HepG2 (cell line): Measurements from ENCODE around the gene FBXO41. TPM values are rescaled to one million over a fixed set of nuclear protein-coding genes. Genes with fewer than 3 reads are reported as not detected.

Experiments used
- ARHGAP35 ChIP-seq: sonication (generic); formaldehyde crosslinking; IDR thresholded peaks from 2 replicates; pipeline ENCODE4 v1.9.0; 2022; ENCODE audit warnings: mild to moderate bottlenecking, inconsistent platforms, moderate library complexity, missing genetic modification reagents, borderline replicate concordance
- ELF1 ChIP-seq: sonication (generic); formaldehyde crosslinking; IDR thresholded peaks from 2 replicates; pipeline ENCODE4 v1.4.0; 2020; ENCODE audit warnings: missing genetic modification reagents
- FOXO4 ChIP-seq: sonication (generic); formaldehyde crosslinking; conservative IDR thresholded peaks from 2 replicates; pipeline ENCODE4 v1.8.1; 2023; ENCODE audit warnings: missing genetic modification reagents
- HMGXB4 ChIP-seq, 2 experiments: sonication (generic) in 1 of 2; formaldehyde crosslinking in 1 of 2; IDR thresholded peaks; 2 replicates each; pipeline versions ENCODE4 v1.4.0 to v1.6.1; 2018 to 2020; ENCODE audit warnings: missing genetic modification reagents in 2 of 2, borderline replicate concordance in 1 of 2, low read depth in 1 of 2, mild to moderate bottlenecking in 1 of 2, missing biosample characterization in 1 of 2
- KDM2A ChIP-seq: sonication (generic); formaldehyde crosslinking; IDR thresholded peaks from 2 replicates; pipeline ENCODE4 v1.4.0; 2020; ENCODE audit warnings: low read depth, missing genetic modification reagents, borderline replicate concordance
- KMT2A ChIP-seq: sonication (generic); formaldehyde crosslinking; IDR thresholded peaks from 2 replicates; pipeline ENCODE4 v1.4.0; 2020; ENCODE audit warnings: missing genetic modification reagents
- KMT2B ChIP-seq: IDR thresholded peaks from 2 replicates; pipeline ENCODE4 v1.6.1; 2016; ENCODE audit warnings: missing genetic modification reagents, missing compliant biosample characterization
- NFIC ChIP-seq: IDR thresholded peaks from 2 replicates; pipeline ENCODE4 v1.6.1; 2012; ENCODE audit warnings: mild to moderate bottlenecking, low read length, inconsistent platforms
- NFKB2 ChIP-seq: sonication (generic); formaldehyde crosslinking; IDR thresholded peaks from 2 replicates; pipeline ENCODE4 v1.4.0; 2020; ENCODE audit warnings: missing genetic modification reagents, borderline replicate concordance
- PHF21A ChIP-seq: sonication (generic); formaldehyde crosslinking; IDR thresholded peaks from 2 replicates; pipeline ENCODE4 v1.5.0; 2020; ENCODE audit warnings: mild to moderate bottlenecking, missing genetic modification reagents
- REPIN1 ChIP-seq: sonication (generic); formaldehyde crosslinking; IDR thresholded peaks from 2 replicates; pipeline ENCODE4 v1.8.0; 2022; ENCODE audit warnings: missing genetic modification reagents, low read depth, mild to moderate bottlenecking, borderline replicate concordance
- RXRA ChIP-seq: sonication (generic); formaldehyde crosslinking; IDR thresholded peaks from 2 replicates; pipeline ENCODE4 v1.5.1; 2020; ENCODE audit warnings: missing genetic modification reagents
- RXRB ChIP-seq: IDR thresholded peaks from 2 replicates; pipeline ENCODE4 v1.6.1; 2016; ENCODE audit warnings: borderline replicate concordance, missing genetic modification reagents, missing compliant biosample characterization
- SMC3 ChIP-seq: IDR thresholded peaks from 2 replicates; pipeline ENCODE4 v1.6.1; 2011; ENCODE audit warnings: low read length, improper control_type of control experiment
- SOX6 ChIP-seq, 2 experiments: fragments of 450-650 bp in 1 of 2; sonication (generic) in 1 of 2; formaldehyde crosslinking in 1 of 2; IDR thresholded peaks; 2 replicates each; pipeline versions ENCODE4 v1.4.0 to v1.6.1; 2017 to 2020; ENCODE audit warnings: antibody characterized with exemption in 1 of 2, mild to moderate bottlenecking in 1 of 2, missing genetic modification reagents in 1 of 2
- SP4 ChIP-seq: sonication (generic); formaldehyde crosslinking; IDR thresholded peaks from 2 replicates; pipeline ENCODE4 v1.8.1; 2023; ENCODE audit warnings: mild to moderate bottlenecking, missing genetic modification reagents
- TMF1 ChIP-seq: sonication (generic); formaldehyde crosslinking; IDR thresholded peaks from 2 replicates; pipeline ENCODE4 v1.8.1; 2022; ENCODE audit warnings: low read depth, missing genetic modification reagents
- ZFY ChIP-seq: sonication (generic); formaldehyde crosslinking; IDR thresholded peaks from 2 replicates; pipeline ENCODE4 v1.4.0; 2020; ENCODE audit warnings: missing genetic modification reagents
- ZMYM4 ChIP-seq: sonication (generic); formaldehyde crosslinking; IDR thresholded peaks from 2 replicates; pipeline ENCODE4 v1.8.1; 2023; ENCODE audit warnings: mild to moderate bottlenecking, missing genetic modification reagents
- ZNF225 ChIP-seq: sonication (generic); formaldehyde crosslinking; IDR thresholded peaks from 2 replicates; pipeline ENCODE4 v1.4.0; 2020; ENCODE audit warnings: mild to moderate bottlenecking, missing genetic modification reagents
- ZNF230 ChIP-seq: sonication (generic); formaldehyde crosslinking; IDR thresholded peaks from 2 replicates; pipeline ENCODE4 v1.4.0; 2020; ENCODE audit warnings: mild to moderate bottlenecking, missing genetic modification reagents
- ZNF280B ChIP-seq: sonication (generic); formaldehyde crosslinking; IDR thresholded peaks from 2 replicates; pipeline ENCODE4 v1.5.0; 2020; ENCODE audit warnings: missing genetic modification reagents, mild to moderate bottlenecking, borderline replicate concordance
- ZNF331 ChIP-seq: sonication (generic); formaldehyde crosslinking; IDR thresholded peaks from 2 replicates; pipeline ENCODE4 v1.4.0; 2020; ENCODE audit warnings: missing genetic modification reagents
- ZNF614 ChIP-seq: IDR thresholded peaks from 2 replicates; pipeline ENCODE4 v1.6.1; 2018; ENCODE audit warnings: missing biosample characterization, missing genetic modification reagents, inconsistent platforms, borderline replicate concordance
- ZNF777 ChIP-seq: sonication (generic); formaldehyde crosslinking; IDR thresholded peaks from 2 replicates; pipeline ENCODE4 v1.4.0; 2020; ENCODE audit warnings: missing genetic modification reagents
- ZSCAN29 ChIP-seq: sonication (generic); formaldehyde crosslinking; conservative IDR thresholded peaks from 2 replicates; pipeline ENCODE4 v1.4.0; 2020; ENCODE audit warnings: mild to moderate bottlenecking, missing genetic modification reagents
- polyA plus RNA-seq, 8 experiments: library from polyadenylated mRNA; depleted of rRNA in 3 of 8; stranded (reverse) in 7 of 8; unstranded in 1 of 8; fragments of >200 nt; fragmentation: Illumina TruSeq in 4 of 8; extraction: Trizol in 4 of 8; gene quantifications; 2 replicates each; pipeline versions ENCODE4 v1.2.1 to v1.2.3, GENCODE V29; 2011 to 2016; ENCODE audit warnings: low read depth in 4 of 8, missing spikeins in 1 of 8, mixed read lengths in 1 of 8; ENCODE audit not compliant: insufficient read depth in 1 of 8
- total RNA-seq, 5 experiments: library from RNA; depleted of rRNA; stranded (reverse); fragments of >200 nt; fragmentation: Illumina TruSeq; extraction: Trizol; gene quantifications; 2 replicates each; pipeline ENCODE4 v1.2.3, GENCODE V29; 2016; ENCODE audit warnings: low read depth in 1 of 5

The FBXO41 gene
- total and polyA plus RNA-seq, 2 of the 13 experiments (the other 11 are each of a cell fraction or from before 2014, with no cell fraction given) = 4.2 to 10.3 TPM

- TF ChIP-seq ARHGAP35 (CRISPR knock-in tag) (no peak), ZFY (CRISPR knock-in tag) (peak; percentile 45; the same call in 1 of the 2 replicates), ELF1 (CRISPR knock-in tag) (peak; percentile 38; the same call in 1 of the 2 replicates), PHF21A (CRISPR knock-in tag) (no peak), RXRA (CRISPR knock-in tag) (0 out of 2 replicates have a peak, but pooled peaks have one; percentile 29), NFIC (no peak), KMT2B (CRISPR knock-in tag) (peak; percentile 29; the same call in 1 of the 2 replicates), NFKB2 (CRISPR knock-in tag) (peak; percentile 5; the same call in 1 of the 2 replicates), ZNF280B (CRISPR knock-in tag) (peak; percentile 76; the same call in 1 of the 2 replicates), ZNF225 (CRISPR knock-in tag) (0 out of 2 replicates have a peak, but pooled peaks have one; percentile 32), ZMYM4 (CRISPR knock-in tag) (peak; percentile 57; the same call in 1 of the 2 replicates), ZSCAN29 (CRISPR knock-in tag) (no peak), SP4 (no peak), KMT2A (CRISPR knock-in tag) (peak; percentile 45; the same call in 1 of the 2 replicates), HMGXB4 (CRISPR knock-in tag; IDR thresholded peaks at IDR 0.05; ENCODE audit: borderline replicate concordance in 1 of 2, low read depth in 1 of 2) (peak; percentile 36 to 53; a peak in 1 of 4 replicates), KDM2A (CRISPR knock-in tag) (peak; percentile 49; the same call in 1 of the 2 replicates), ZNF230 (no peak), ZNF777 (0 out of 2 replicates have a peak, but pooled peaks have one; percentile 9), SMC3 (peak; percentile 51), ZNF614 (CRISPR knock-in tag) (peak; percentile 35; the same call in 1 of the 2 replicates), SOX6 (IDR thresholded peaks at IDR 0.05) (no peak), SOX6 (CRISPR knock-in tag; IDR thresholded peaks at IDR 0.05) (peak; percentile 21; the same call in 1 of the 2 replicates), ZNF331 (peak; percentile 35; the same call in 1 of the 2 replicates), TMF1 (CRISPR knock-in tag) (no peak), RXRB (peak; percentile 47; the same call in 1 of the 2 replicates), REPIN1 (peak; percentile 49; the same call in 1 of the 2 replicates), FOXO4 (CRISPR knock-in tag) (0 out of 2 replicates have a peak, but pooled peaks have one; percentile 7)
Observed at GRCh38 chr2:73260338-73260984, 23.8 kb downstream of the FBXO41 start (continued).
